Peyer's patch (tissue), 4 donors: Measurements from ENCODE around the gene ACYP1.

ENCODE experiments used
- CTCF ChIP-seq, 6 experiments: fragments of 450-650 bp in 4 of 6; fragments of 200-600 bp in 2 of 6; sonication (generic) in 1 of 6; IDR thresholded peaks; one replicate each; pipeline ENCODE4 v1.5.1; 2017 to 2019; ENCODE audit warnings: antibody characterized with exemption in 6 of 6, mild to moderate bottlenecking in 3 of 6, moderate library complexity in 1 of 6
- POLR2A ChIP-seq, 2 donors: fragments of 450-650 bp; IDR thresholded peaks; one replicate each; pipeline ENCODE4 v1.5.1; 2017; ENCODE audit warnings: antibody characterized with exemption in 2 of 2, mild to moderate bottlenecking in 2 of 2, moderate library complexity in 2 of 2

- TF ChIP-seq POLR2A (IDR thresholded peaks at IDR 0.05): no peak
- no peak for TF ChIP-seq CTCF (IDR thresholded peaks at IDR 0.05)
Measured at GRCh38 chr14:75047506-75047905, 16.3 kb downstream of the ACYP1 start.
